Left lobe of liver (tissue), 2 donors: Measurements from ENCODE around the gene EEF1A2. TPM values are rescaled to one million over a fixed set of nuclear protein-coding genes. Genes with fewer than 3 reads are reported as not detected.

Source experiments
- ATAC-seq: fragments of 200-7000 bp; cut with Tn5 transposase; one replicate; pipeline ENCODE4 v1.9.1; 2020; ENCODE audit warnings: mild to moderate bottlenecking, moderate library complexity
- DNase-seq: peaks from one replicate; pipeline ENCODE4 v3.0.0-alpha.2; 2020; ENCODE audit warnings: low spot score
- total RNA-seq: library from RNA; stranded (reverse); gene quantifications from one replicate; pipeline ENCODE4 v1.2.1, GENCODE V29; 2021
- donor health status: DM: no; HTN: no; CAD: no; lungs with moderate emphysema.
- donor health status: DM: no; HTN: yes; CAD: no.

The EEF1A2 gene
- total RNA-seq, 1 donor from 2014 or later: 0.73 TPM

DNA sequence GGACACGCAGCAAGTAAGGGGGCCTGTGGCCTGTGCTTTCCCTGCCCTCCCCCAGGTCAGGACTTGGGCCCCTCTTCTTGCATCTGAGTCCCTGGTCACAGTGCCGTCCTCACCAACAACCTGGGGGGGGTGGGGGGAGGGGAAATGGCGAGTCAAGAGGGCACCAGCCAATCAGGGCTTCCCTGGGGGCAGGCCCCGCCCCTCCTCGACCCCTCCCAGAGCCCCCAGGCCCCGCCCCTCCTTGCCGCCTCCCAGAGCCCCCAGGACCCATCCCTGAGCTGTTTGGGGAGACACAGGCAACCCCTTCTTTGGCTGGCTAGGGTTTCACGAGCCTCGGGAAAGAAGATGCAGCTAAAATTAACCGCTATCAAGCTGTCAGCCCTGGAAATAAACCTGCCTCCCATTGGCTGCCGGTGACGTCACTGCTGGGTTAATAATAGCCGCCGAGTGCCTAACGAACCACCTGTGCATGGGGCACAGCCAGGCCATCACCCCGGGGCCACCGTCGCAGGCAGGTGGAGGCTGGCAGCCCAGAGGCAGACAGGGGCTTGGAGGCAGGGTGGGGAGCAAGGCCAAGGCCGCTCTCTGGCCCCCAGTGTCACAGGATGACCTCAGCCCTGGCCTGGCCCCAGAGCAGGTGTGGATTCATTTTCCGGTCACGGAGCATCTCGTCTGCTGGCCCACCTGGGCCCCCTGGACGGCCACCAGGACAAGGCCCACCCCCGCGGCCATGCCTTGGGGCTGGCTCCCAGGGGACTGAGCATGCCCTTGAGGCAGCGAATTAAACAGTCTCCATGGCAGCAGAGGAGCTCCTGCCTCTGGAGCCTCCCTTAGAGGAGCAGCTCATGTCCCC, 3.2 kb upstream of the EEF1A2 start:
- DNase-seq: no peak
- ATAC-seq: no peak

GRCh38 chr20:63500902-63501817, 2.3 kb upstream of the EEF1A2 start:
- DNase-seq (no peak), ATAC-seq (no peak)

- ATAC-seq (no peak), DNase-seq (no peak)
Measured at GRCh38 chr20:63500151-63500901, 1.4 kb upstream of the EEF1A2 start.

GRCh38 chr20:63499338-63499969, 571 bp upstream of the EEF1A2 start:
- ATAC-seq (no peak), DNase-seq (no peak)

DNA sequence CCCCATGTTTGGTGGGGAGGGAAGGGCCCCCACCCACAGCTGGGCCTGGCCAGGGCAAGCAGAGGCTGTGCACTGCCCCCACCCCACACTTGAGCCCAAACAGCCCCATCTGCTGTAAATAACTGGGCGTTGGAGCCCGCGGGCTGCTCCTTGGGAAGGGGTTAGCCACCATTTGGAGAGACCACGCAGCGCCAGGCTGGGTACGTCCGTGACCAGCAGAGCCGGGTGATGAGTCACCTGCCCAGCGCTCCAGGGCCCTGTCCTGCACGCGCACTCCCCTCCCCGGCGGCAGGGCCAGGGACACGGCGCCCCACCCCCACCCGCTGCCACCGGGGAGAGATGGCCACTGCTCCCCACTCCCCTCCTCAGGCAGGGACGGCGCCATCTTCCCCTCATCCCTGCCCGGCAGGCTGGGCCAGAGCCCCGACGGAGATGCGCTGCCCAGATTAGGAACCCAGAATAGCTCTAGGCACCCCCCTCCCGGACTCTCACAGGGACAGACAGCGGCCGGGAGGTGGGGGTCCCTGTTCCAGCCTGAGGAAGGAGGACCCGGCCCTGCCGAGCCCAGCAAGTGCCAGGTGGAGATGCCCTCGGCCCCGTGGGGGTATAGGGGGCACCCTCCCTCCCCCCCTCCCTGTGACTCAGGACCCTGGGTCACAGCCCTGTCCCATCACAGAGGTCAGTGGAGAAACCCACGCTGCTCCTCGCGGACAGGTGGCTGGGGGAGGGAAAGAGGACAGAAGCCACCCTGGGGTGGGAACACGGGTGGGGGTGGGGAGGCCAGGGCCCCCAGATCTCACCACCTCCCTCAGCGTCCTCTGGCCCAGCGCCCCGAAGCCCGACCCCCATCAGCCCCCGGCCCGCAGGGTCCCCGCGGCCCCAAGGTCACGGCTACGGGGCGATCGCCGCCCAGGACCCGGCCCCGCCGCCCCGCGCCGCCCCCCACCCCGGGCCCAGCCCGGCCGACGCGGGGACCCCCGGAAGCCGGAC, 642 bp downstream of the EEF1A2 start:
- DNase-seq (no peak), ATAC-seq (no peak)

DNA sequence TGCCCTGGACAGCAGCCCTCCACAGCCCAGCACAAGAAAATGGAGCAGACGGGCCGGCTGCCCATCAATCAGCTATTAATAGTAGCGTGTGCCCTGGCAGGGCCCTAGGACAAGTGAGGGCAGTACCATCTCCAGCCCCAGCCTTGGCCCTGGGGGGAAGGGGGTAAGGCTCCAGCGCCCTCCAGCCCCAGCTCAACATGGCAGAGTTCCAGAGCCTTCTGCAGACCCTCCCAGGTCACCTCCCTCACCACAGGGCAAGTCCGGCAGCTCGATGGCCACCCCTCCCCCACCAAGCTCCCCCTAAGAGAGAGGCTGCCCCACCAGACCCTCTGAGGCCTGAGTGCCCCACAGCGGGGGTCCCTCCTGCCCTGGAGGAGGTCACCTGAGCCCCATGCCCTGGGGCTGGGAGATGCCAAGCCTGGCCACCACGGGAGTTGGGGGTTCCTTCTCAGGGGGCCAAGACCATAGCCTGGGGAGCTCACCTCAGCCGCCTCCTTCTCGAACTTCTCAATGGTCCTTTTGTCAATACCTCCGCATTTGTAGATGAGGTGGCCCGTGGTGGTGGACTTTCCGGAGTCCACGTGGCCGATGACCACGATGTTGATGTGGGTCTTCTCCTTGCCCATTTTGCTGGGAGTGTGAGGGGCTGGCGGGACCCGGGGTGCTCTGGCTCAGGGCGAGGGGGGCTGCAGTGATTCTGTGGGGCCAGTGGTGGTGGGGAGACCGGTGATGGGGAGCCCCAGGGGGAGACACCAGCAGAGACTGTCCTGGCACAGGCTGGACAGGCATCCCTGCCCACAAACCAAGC, 1.5 kb downstream of the EEF1A2 start:
- DNase-seq (no peak), ATAC-seq (no peak)

- DNase-seq (no peak), ATAC-seq (peak; percentile 68)
Measured at GRCh38 chr20:63496596-63497120, 2.2 kb downstream of the EEF1A2 start.

DNA sequence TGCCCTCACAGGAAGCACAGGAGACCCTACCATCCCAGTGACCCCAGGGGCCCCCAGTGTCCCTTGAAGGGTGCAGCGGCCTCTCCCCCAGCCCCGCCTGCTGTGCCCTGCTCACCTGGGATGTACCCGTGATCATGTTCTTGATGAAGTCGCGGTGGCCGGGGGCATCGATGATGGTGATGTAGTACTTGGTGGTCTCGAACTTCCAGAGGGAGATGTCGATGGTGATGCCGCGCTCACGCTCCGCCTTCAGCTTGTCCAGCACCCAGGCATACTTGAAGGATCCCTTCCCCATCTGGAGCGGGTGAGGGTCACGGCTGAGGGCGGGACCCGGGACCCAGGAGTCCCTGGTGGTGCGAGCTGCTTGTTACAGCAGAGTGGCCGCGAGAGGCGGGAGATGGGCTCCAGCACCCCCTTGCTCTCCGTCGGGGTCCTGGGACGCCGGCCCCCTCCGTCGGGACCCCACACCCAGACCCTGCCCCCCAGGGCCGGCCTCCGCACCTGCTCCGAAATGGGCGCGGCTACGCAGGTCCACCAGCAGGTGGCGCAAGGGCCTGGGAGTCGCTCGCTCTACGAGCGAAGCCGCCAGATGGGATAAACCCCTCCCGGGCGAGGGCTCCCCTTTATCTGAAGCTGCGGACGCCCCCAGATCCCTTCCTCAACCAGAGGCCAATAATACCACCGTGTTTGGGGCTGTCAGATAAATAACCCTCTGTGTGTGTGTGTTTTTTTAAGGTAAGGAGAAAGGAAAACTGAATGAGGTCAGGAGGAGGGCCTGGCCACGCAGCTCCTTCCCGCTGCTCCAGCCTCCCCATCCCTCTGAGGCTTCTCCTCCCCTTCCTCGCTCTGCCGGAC, 2.9 kb downstream of the EEF1A2 start:
- DNase-seq (peak; percentile 67), ATAC-seq (peak; percentile 83)

- no peak for DNase-seq
- ATAC-seq: no peak
Measured at GRCh38 chr20:63495167-63495720, 3.6 kb downstream of the EEF1A2 start.

DNA sequence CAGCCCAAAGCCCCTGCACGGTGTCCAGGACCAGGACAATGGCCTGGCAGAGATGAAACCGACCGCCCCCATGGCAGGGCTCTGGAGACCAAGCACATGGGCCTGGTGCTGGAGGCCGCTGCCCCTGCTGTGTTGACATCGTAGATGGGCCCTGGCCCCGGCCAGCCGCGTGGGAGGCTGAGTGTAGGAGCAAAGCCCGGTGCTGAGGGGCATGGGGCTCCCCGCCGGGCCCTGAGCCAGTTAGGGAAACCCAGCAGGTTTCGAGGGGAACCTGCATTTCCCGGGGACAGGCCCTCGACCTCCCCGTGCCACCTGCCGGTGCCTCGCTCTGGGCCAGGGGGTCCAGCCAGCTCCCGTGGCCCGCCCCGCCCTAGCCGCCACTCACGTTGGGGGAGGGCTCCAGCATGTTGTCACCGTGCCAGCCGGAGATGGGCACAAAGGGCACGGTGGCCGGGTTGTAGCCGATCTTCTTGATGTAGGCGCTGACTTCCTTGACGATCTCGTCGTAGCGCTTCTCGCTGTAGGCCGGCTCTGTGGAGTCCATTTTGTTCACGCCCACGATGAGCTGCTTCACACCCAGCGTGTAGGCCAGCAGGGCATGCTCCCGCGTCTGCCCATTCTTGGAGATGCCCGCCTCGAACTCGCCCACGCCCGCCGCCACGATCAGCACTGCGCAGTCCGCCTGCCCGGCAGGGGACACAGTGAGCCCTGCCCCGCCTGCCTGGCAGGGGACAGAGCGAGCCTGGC, 4.3 kb downstream of the EEF1A2 start:
- DNase-seq: no peak
- ATAC-seq: no peak

DNA sequence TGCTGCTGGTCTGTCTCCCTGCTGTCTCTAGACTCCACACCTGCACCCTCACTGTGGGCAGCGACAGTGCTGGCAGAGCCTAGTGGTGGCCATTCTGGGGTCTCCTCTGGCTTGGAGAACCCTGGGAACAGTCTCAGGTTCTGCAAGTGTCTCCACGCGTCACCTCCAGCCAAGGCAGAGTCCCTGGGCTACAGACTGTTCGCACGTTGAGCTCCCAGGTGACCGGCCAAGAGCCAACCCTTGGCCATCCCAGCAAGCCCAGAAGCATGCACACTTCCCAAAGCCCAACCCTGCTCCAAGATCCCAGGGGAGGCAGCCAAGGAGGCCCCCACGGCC, 4.8 kb downstream of the EEF1A2 start:
- ATAC-seq (no peak), DNase-seq (no peak)

DNA sequence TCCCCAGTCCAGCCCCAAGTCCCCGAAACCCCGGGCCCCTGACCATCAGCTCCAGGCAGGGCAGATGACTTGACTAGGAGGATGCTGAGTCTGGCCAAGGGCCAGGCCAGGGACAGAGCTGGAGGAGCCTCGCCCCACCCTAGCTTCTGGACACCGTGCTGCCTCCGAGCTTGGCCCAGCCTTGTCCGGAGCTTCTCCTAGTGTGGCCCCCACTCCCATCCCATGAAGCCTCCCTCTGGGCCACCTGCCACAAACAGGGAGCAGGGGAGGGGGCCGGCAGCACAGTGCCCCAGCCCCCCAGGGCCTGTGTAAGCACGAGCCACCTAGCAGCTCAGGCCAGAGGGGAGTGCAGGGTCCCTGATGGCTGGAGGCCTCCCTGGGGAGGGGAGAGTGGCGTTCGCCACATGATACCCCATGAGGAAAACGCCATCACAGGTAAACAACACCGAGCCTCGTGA, 5.3 kb downstream of the EEF1A2 start:
- no peak for ATAC-seq
- DNase-seq: no peak

DNA sequence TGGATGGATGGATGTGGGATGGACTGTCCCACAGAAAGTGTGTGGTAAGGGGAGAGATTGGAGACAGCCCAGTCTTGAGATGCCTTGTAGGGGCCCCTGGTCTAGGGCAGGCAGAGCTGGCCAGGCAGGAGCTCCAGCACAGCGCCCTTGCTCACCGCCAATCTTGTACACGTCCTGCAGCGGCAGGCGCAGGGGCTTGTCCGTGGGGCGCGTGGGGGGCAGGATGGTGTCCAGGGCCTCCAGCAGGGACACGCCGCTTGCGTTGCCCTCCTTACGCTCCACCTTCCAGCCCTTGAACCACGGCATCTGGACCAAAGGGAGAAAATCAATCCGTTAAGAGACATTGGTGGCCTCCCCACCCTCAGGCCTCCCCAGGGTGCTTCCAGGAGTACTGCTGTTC, 5.9 kb downstream of the EEF1A2 start:
- DNase-seq: no peak
- ATAC-seq: no peak

GRCh38 chr20:63492518-63492917, 6.4 kb downstream of the EEF1A2 start:
- DNase-seq: no peak
- ATAC-seq: no peak

DNA sequence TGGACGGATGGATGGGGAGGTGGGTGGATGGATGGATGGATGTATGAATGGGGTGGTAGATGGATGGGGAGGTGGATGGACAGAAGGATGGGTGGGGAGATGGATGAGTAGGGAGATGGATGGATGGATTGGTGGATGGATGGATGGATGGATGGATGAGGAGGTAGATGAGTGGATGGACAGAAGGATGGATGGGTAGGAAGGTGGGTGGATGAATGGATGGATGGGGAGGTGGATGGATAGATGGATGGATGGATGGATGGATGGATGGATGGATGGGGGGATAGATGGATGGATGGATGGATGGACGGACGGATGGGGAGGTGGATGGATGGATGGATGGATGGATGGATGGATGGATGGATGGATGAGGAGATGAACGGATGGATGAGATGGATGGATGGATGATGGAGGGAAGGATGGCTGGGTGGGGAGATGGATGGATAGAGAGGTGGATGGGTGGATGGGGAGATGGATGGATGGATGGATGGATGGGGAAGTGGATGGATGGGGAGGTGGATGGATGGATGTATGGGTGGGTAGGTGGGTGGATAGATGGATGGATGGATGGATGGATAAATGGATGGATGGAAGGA, 7.2 kb downstream of the EEF1A2 start:
- no peak for DNase-seq
- ATAC-seq: no peak

DNA sequence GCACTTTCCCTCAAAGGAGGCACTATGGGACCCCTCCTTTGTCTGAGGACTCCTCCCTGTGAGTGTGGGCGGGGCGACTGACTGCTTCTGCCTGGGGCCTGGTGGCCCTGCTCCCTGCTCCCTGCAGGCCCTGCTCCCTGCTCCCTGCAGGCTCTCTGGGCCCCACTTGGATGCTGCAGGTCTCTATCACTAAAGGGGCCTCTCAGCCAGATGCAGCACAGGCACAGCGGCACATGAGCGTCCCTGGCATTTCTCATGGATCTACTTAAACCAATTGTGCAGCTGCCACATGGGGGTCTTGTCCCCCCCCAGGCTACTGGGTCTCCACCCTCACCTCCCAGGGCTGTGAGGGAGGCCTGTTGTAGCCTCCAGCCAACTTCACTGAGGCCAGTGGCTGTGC, 7.8 kb downstream of the EEF1A2 start:
- ATAC-seq: no peak
- DNase-seq: no peak
